ENCODE data around the gene MLLT6. TPM values are rescaled to one million over a fixed set of nuclear protein-coding genes. Genes with fewer than 3 reads are reported as not detected.

The MLLT6 gene
- total and polyA plus RNA-seq, 2 of the 4 experiments (the other 2 are of a cell fraction) = 7.2 to 21.2 TPM

DNA sequence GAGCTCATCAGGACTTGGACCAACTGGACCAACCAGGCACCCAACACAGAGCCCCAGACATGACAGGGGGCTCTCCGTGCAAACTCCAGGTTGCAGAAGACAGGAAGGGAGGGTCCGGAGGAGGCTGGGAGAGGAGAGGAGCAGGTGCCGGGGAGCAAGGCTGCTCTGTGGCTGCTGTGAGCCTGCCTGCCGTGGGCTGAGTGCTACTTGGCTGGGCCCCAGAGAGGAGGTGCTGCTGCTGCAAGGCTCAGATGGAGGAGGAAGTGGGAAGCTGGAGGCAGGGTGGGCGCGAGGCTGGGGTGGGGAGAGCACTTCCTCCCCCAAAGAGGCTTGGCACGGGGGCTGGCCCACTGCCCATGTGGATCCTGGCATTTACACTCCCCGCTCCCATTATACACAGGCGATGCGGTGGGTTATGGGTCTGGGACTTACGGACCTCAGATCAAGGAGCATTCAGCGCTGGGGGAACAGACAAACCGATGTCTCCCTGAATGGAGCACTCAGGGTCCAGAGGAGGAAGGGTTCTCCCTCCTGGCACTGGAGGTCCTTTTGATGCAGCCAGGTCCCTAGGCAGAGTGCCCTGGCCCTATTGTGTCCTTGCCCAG is 46.2 kb upstream of the MLLT6 start:
- Histone ChIP-seq H3K27ac (ENCODE audit: insufficient read depth, low read length) (no peak overlapping the region), H3K9me1 (ENCODE audit: insufficient read depth, low read length) (no peaks in the 10 kb centered on the region; the same call in 1 of the 2 replicates), H3K14ac (replicated peaks; ENCODE audit: low read depth, low read length) (no peak overlapping the region), H4K91ac (ENCODE audit: insufficient read depth, low read depth, low read length) (no peak overlapping the region), H3K18ac (ENCODE audit: low read depth, low read length) (no peak overlapping the region), H3K4me2 (ENCODE audit: low read depth, low read length) (no peak overlapping the region), H2BK5ac (ENCODE audit: low read depth, low read length, poor library complexity, severe bottlenecking) (no peak overlapping the region), H3K9me3 (ENCODE audit: control insufficient read depth, insufficient read depth, low read length) (no peaks in the 10 kb centered on the region), H2BK20ac (ENCODE audit: low read depth, low read length) (no peak overlapping the region), H3K36me3 (ENCODE audit: control insufficient read depth, insufficient read depth, low read length) (no peaks in the 10 kb centered on the region), H2BK120ac (ENCODE audit: low read depth, low read length) (no peak overlapping the region), H4K8ac (ENCODE audit: low read depth in 2 of 2, low read length in 2 of 2) (no peak overlapping the region), H4K20me1 (ENCODE audit: insufficient read depth, low read length) (no peaks in the 10 kb centered on the region), H3K4me1 (ENCODE audit: control insufficient read depth, insufficient read depth, low read length) (no peaks in the 10 kb centered on the region), H3K79me1 (ENCODE audit: low read depth in 1 of 2, low read length in 2 of 2) (no peaks in the 10 kb centered on the region), H3K4ac (ENCODE audit: low read depth, low read length) (no peak overlapping the region), H3K4me3 (ENCODE audit: insufficient read depth, low read depth, low read length) (no peak overlapping the region), H3K56ac (ENCODE audit: extremely low read depth, insufficient read depth, low read length) (no peak overlapping the region), H3K9ac (ENCODE audit: low read depth, low read length) (no peak overlapping the region), H2AK5ac (ENCODE audit: low read depth, low read length) (no peak overlapping the region), H2BK15ac (ENCODE audit: low read depth, low read length) (no peak overlapping the region), H3K27me3 (ENCODE audit: control insufficient read depth, insufficient read depth, low read length) (peaks cover 50% of the 10 kb centered on the region), H2AFZ (replicated peaks; ENCODE audit: low read length, poor library complexity) (no peak overlapping the region), H4K5ac (ENCODE audit: low read depth, low read length) (no peak overlapping the region), H3K23ac (ENCODE audit: low read depth, low read length) (no peak overlapping the region; the same call in 1 of the 2 replicates), H2AK9ac (replicated peaks; ENCODE audit: low read depth, low read length, poor library complexity) (no peak overlapping the region)
- TF ChIP-seq, protein P1, sequence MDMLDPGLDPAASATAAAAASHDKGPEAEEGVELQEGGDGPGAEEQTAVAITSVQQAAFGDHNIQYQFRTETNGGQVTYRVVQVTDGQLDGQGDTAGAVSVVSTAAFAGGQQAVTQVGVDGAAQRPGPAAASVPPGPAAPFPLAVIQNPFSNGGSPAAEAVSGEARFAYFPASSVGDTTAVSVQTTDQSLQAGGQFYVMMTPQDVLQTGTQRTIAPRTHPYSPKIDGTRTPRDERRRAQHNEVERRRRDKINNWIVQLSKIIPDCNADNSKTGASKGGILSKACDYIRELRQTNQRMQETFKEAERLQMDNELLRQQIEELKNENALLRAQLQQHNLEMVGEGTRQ (IDR thresholded peaks at IDR 0.05; ENCODE audit: low read depth, low read length) = no peak
- no peak for TF ChIP-seq CEBPB (IDR thresholded peaks at IDR 0.05; ENCODE audit: low read depth, low read length)
- TF ChIP-seq, protein P2, sequence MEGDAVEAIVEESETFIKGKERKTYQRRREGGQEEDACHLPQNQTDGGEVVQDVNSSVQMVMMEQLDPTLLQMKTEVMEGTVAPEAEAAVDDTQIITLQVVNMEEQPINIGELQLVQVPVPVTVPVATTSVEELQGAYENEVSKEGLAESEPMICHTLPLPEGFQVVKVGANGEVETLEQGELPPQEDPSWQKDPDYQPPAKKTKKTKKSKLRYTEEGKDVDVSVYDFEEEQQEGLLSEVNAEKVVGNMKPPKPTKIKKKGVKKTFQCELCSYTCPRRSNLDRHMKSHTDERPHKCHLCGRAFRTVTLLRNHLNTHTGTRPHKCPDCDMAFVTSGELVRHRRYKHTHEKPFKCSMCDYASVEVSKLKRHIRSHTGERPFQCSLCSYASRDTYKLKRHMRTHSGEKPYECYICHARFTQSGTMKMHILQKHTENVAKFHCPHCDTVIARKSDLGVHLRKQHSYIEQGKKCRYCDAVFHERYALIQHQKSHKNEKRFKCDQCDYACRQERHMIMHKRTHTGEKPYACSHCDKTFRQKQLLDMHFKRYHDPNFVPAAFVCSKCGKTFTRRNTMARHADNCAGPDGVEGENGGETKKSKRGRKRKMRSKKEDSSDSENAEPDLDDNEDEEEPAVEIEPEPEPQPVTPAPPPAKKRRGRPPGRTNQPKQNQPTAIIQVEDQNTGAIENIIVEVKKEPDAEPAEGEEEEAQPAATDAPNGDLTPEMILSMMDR (conservative IDR thresholded peaks at IDR 0.05; ENCODE audit: low read depth, low read length) = no peak
- TF ChIP-seq MAZ (IDR thresholded peaks at IDR 0.05; ENCODE audit: borderline replicate concordance, low read depth, low read length) = no peak
- TF ChIP-seq RFX5 (IDR thresholded peaks at IDR 0.05; ENCODE audit: low read depth, low read length) = no peak
- TF ChIP-seq, protein P3, sequence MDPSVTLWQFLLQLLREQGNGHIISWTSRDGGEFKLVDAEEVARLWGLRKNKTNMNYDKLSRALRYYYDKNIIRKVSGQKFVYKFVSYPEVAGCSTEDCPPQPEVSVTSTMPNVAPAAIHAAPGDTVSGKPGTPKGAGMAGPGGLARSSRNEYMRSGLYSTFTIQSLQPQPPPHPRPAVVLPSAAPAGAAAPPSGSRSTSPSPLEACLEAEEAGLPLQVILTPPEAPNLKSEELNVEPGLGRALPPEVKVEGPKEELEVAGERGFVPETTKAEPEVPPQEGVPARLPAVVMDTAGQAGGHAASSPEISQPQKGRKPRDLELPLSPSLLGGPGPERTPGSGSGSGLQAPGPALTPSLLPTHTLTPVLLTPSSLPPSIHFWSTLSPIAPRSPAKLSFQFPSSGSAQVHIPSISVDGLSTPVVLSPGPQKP (IDR thresholded peaks at IDR 0.05; ENCODE audit: borderline replicate concordance, low read depth, low read length) = no peak
- no peak for TF ChIP-seq POLR2A (IDR thresholded peaks at IDR 0.05; ENCODE audit: low read depth, low read length)
- TF ChIP-seq RCOR1 (IDR thresholded peaks at IDR 0.05; ENCODE audit: insufficient replicate concordance, low read length) = no peak
- no peak for TF ChIP-seq MAFK (IDR thresholded peaks at IDR 0.05; ENCODE audit: low read depth, low read length)
- no peak for TF ChIP-seq SMC3 (IDR thresholded peaks at IDR 0.05; ENCODE audit: low read depth, low read length)
- no peak for TF ChIP-seq BHLHE40 (IDR thresholded peaks at IDR 0.05; ENCODE audit: low read depth, low read length)
- no peak for ATAC-seq (ENCODE audit: low read depth)
- DNase-seq = no peak
- WGBS, 2 experiments (ENCODE audit: extremely low coverage in 2 of 2, insufficient read length in 1 of 2) = 100% methylated on average over 1 of the region's 13 CpGs; no CpG with 5 or more reads in 1 of the 2 experiments
- BruUV-seq (replicated peaks) = no TSS peak
- dilution Hi-C loops (cut with HindIII; ENCODE audit: low sequenced_read_pairs, unreplicated experiment) (no loop called here), in situ Hi-C loops (cut with MboI; ENCODE audit: low sequenced_read_pairs) (no loop called here), intact Hi-C loops (cut with micrococcal nuclease) (no loop called here)
- CTCF ChIA-PET = no interaction called here
- POLR2A ChIA-PET (ENCODE audit: unreplicated experiment) = no interaction called here
